Measurements from ENCODE around the gene DBP. TPM values are rescaled to one million over a fixed set of nuclear protein-coding genes. Genes with fewer than 3 reads are reported as not detected.

The DBP gene
- total RNA-seq, 4 donors from 2014 or later: 18.9 to 32.8 (median 25.1) TPM

- Histone ChIP-seq H3K9me3 (no peaks in the 10 kb centered on the region), H3K27me3 (no peaks in the 10 kb centered on the region), H3K4me1 (no peaks in the 10 kb centered on the region), H3K27ac (no peak within 1 kb of the TSS), H3K36me3 (no peaks in the 10 kb centered on the region), H3K4me3 (replicated peaks in 1 of 3) (no peak within 1 kb of the TSS)
- intact Hi-C loops (cut with DNase I): no loop called here
- TF ChIP-seq CTCF (IDR thresholded peaks at IDR 0.05) (no peak), POLR2A (IDR thresholded peaks at IDR 0.05) (no peak)
- no peak for DNase-seq
- WGBS, 2 donors: 91 to 92% methylated on average over 16 to 25 of the region's 39 CpGs
Observed at GRCh38 chr19:48606463-48607358, 30.5 kb downstream of the DBP start, which contains the start of gene SPACA4. SPACA4 (plus strand) TSS chr19:48606742; CDS start chr19:48606979, 237 bp downstream.

- H3K4me1 ChIP-seq: no peaks in the 10 kb centered on the region
- no peak overlapping the region for H3K27ac ChIP-seq
- no peak for TF ChIP-seq POLR2A (IDR thresholded peaks at IDR 0.05)
- TF ChIP-seq CTCF (IDR thresholded peaks at IDR 0.05): no peak
- intact Hi-C loops (cut with DNase I): no loop called here
- H3K4me3 ChIP-seq (replicated peaks in 1 of 3): no peak overlapping the region
- H3K9me3 ChIP-seq: no peaks in the 10 kb centered on the region
- no peak for DNase-seq
- no peaks in the 10 kb centered on the region for H3K36me3 ChIP-seq
- 87 to 89% methylated on average over 7 to 9 of the region's 9 CpGs for WGBS, 2 donors
- H3K27me3 ChIP-seq: no peaks in the 10 kb centered on the region
Observed at GRCh38 chr19:48603850-48604249, 33.3 kb downstream of the DBP start.

- Histone ChIP-seq H3K9me3 (no peaks in the 10 kb centered on the region), H3K4me3 (replicated peaks in 1 of 3) (no peak overlapping the region), H3K27me3 (no peaks in the 10 kb centered on the region), H3K27ac (no peak overlapping the region), H3K36me3 (no peaks in the 10 kb centered on the region), H3K4me1 (no peaks in the 10 kb centered on the region)
- no peak for DNase-seq
- TF ChIP-seq POLR2A (IDR thresholded peaks at IDR 0.05): no peak
- no peak for TF ChIP-seq CTCF (IDR thresholded peaks at IDR 0.05)
- intact Hi-C loops (cut with DNase I): no loop called here
- 87 to 98% methylated on average over 22 to 34 of the region's 39 CpGs for WGBS, 2 donors
Observed at GRCh38 chr19:48603449-48603848, 33.7 kb downstream of the DBP start.

DNA sequence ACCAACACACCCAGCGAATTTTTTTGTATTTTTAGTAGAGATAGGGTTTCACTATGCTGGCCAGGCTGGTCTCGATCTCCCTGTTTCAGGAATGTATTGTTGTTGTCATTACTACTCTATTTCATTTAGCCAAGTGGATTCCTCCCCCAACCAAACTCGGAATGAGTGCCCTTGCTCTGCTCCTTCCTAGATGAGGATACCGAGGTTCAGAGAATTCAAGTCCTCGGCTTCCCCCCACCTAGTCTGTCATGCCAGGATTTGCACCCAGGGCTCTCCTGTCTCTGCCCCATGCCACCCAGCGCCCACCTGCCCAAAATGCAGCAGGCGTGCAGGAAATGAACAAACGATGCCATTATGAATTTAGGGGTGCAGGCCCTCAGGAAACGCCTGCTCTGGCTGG is 34.2 kb downstream of the DBP start:
- H3K27me3 ChIP-seq: no peaks in the 10 kb centered on the region
- no peaks in the 10 kb centered on the region for H3K36me3 ChIP-seq
- no peak for DNase-seq
- intact Hi-C loops (cut with DNase I): no loop called here
- H3K9me3 ChIP-seq: no peaks in the 10 kb centered on the region
- H3K4me3 ChIP-seq (replicated peaks in 1 of 3): no peak overlapping the region
- no peak overlapping the region for H3K27ac ChIP-seq
- no peak for TF ChIP-seq POLR2A (IDR thresholded peaks at IDR 0.05)
- no peak for TF ChIP-seq CTCF (IDR thresholded peaks at IDR 0.05)
- 81 to 86% methylated on average over 9 of the region's 9 CpGs for WGBS, 2 donors
- H3K4me1 ChIP-seq: no peaks in the 10 kb centered on the region

GRCh38 chr19:48600679-48601417 is 36.3 kb downstream of the DBP start:
- intact Hi-C loops (cut with DNase I): no loop called here
- Histone ChIP-seq H3K9me3 (no peaks in the 10 kb centered on the region), H3K36me3 (no peaks in the 10 kb centered on the region), H3K4me1 (no peaks in the 10 kb centered on the region), H3K4me3 (replicated peaks in 1 of 3) (no peak overlapping the region), H3K27ac (no peak overlapping the region), H3K27me3 (no peaks in the 10 kb centered on the region)
- WGBS, 2 donors: 85 to 86% methylated on average over 13 to 15 of the region's 21 CpGs
- no peak for DNase-seq
- no peak for TF ChIP-seq CTCF (IDR thresholded peaks at IDR 0.05)
- no peak for TF ChIP-seq POLR2A (IDR thresholded peaks at IDR 0.05)
